GM12891 (cell line): ENCODE data around the gene GGTA1.

Source experiments
- PAX5 ChIP-seq: IDR thresholded peaks from 2 replicates; pipeline ENCODE4 v1.6.1; 2011; ENCODE audit warnings: low read length, moderate library complexity, mild to moderate bottlenecking; ENCODE audit not compliant: insufficient read depth, severe bottlenecking
- POLR2A ChIP-seq: IDR thresholded peaks from 2 replicates; pipeline ENCODE4 v1.6.1; 2011; ENCODE audit warnings: low read depth, low read length, control low read depth
- TAF1 ChIP-seq: IDR thresholded peaks from 2 replicates; pipeline ENCODE4 v1.6.1; 2011; ENCODE audit warnings: low read depth, low read length, control low read depth

DNA sequence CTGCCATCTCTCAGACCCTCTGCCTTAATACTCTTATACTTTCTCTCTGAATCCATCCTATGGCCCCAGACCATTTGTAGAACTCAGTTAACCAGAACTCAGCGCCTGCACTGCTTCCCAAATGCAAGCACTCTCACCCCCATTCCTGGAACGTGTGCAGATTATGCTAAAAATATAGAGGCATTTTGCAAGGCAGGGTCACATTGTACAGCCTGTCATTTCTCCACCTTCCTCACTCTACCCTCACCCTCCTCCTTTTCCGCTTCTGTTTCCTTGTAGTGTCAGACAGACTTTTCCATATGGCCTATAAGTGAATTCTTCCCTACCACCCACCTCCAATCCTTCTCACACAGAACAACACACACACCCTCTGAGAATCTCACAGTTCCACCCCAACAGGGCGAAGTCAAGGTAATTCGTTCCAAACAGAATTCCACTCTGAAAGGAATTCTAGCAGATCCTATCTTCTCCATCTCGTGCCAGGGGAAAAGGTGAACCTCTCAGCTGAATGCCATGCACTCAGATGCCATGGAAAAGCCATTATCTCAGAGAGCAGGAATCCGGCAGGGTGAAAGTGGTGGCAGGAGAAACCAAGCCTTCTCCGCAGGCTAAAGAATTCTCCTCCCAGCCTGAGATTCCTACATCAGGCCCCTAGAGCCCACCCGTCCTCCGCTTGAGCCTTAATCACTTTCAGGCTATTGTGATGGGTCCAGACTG lies 25.3 kb downstream of the GGTA1 start:
- TF ChIP-seq TAF1 (no peak), POLR2A (no peak), PAX5 (no peak)
